NCI-H1694 treated with DMSO at 0.1 percent for 48 hours (cell line): Measurements from ENCODE around the gene METTL13.
A peak's percentile ranks its signal among the peaks of the same experiment; 100 is the strongest.

Experiments
- DNase-seq: peaks from one replicate; lab custom pipeline; 2025; lab: John Stamatoyannopoulos, UW

Gene METTL13

GRCh38 chr1:171803045-171803444 lies 21.6 kb downstream of the METTL13 start:
- DNase-seq: no peak

GRCh38 chr1:171803461-171804022 lies 22.1 kb downstream of the METTL13 start:
- no peak for DNase-seq

GRCh38 chr1:171805395-171806115 lies 24.1 kb downstream of the METTL13 start:
- no peak for DNase-seq

- DNase-seq: no peak
Observed at GRCh38 chr1:171807556-171807955, 26.1 kb downstream of the METTL13 start.

- no peak for DNase-seq
Observed at GRCh38 chr1:171809834-171810233, 28.4 kb downstream of the METTL13 start.

GRCh38 chr1:171811672-171812071 lies 30.2 kb downstream of the METTL13 start:
- no peak for DNase-seq

GRCh38 chr1:171814692-171815091 lies 33.2 kb downstream of the METTL13 start:
- DNase-seq: no peak

- no peak for DNase-seq
Observed at GRCh38 chr1:171816300-171816901, 34.9 kb downstream of the METTL13 start.

- no peak for DNase-seq
Observed at GRCh38 chr1:171817511-171818265, 36.2 kb downstream of the METTL13 start.

GRCh38 chr1:171819946-171820345 lies 38.5 kb downstream of the METTL13 start:
- DNase-seq: no peak

GRCh38 chr1:171826973-171827372 lies 45.5 kb downstream of the METTL13 start:
- no peak for DNase-seq

- no peak for DNase-seq
Observed at GRCh38 chr1:171828794-171829193, 47.3 kb downstream of the METTL13 start.

GRCh38 chr1:171833091-171833825 lies 51.8 kb downstream of the METTL13 start:
- no peak for DNase-seq

GRCh38 chr1:171834821-171835220 lies 53.4 kb downstream of the METTL13 start:
- DNase-seq: no peak

GRCh38 chr1:171835891-171836290 lies 54.4 kb downstream of the METTL13 start:
- DNase-seq: no peak

GRCh38 chr1:171841050-171841910 lies 59.8 kb downstream of the METTL13 start, which contains the start of gene DNM3:
Gene DNM3, plus strand, starts transcription at chr1:171841498. Its CDS starts 159 bp downstream, at chr1:171841657.
- DNase-seq: peak; percentile 61

GRCh38 chr1:171841931-171842761 lies 60.7 kb downstream of the METTL13 start:
- DNase-seq: no peak

GRCh38 chr1:171844381-171844780 lies 62.9 kb downstream of the METTL13 start:
- DNase-seq: no peak

- DNase-seq: no peak
Observed at GRCh38 chr1:171845998-171846397, 64.5 kb downstream of the METTL13 start.
